Effector memory CD8-positive, alpha-beta T cell (primary cell): ENCODE data around the gene PSORS1C1.

Experiments used
- ATAC-seq: fragments of 150-1000 bp; cut with Tn5 transposase; replicated peaks from 2 replicates; pipeline ENCODE4 v1.10.0; 2021; ENCODE audit warnings: mild to moderate bottlenecking, moderate library complexity
- DNase-seq, 3 experiments: peaks; one replicate each; pipeline ENCODE4 v3.0.0; 2021
- H3K27ac Mint-ChIP-seq, 2 donors: one replicate each; pipeline ENCODE4 v1.8.0; 2022; ENCODE audit warnings: mild to moderate bottlenecking in 2 of 2, mixed read lengths in 2 of 2, moderate library complexity in 2 of 2
- H3K27me3 Mint-ChIP-seq, 2 donors: one replicate each; pipeline ENCODE4 v1.8.0; 2022; ENCODE audit warnings: mixed read lengths in 2 of 2
- H3K36me3 Mint-ChIP-seq: one replicate; pipeline ENCODE4 v1.8.0; 2022; ENCODE audit warnings: mild to moderate bottlenecking, moderate library complexity, mixed read lengths; ENCODE audit not compliant: insufficient read depth
- H3K4me1 Mint-ChIP-seq, 2 donors: one replicate each; pipeline ENCODE4 v1.8.0; 2022; ENCODE audit warnings: low read depth in 2 of 2, mixed read lengths in 2 of 2
- H3K4me3 Mint-ChIP-seq, 2 donors: one replicate each; pipeline ENCODE4 v1.8.0; 2022; ENCODE audit warnings: mild to moderate bottlenecking in 2 of 2, mixed read lengths in 2 of 2, moderate library complexity in 2 of 2
- H3K9me3 Mint-ChIP-seq, 2 donors: one replicate each; pipeline ENCODE4 v1.8.0; 2022; ENCODE audit warnings: mixed read lengths in 2 of 2

PSORS1C1 gene

GRCh38 chr6:31122791-31123706, 8.4 kb downstream of the PSORS1C1 start:
- no peaks in the 10 kb centered on the region for H3K9me3 Mint-ChIP-seq
- no peak overlapping the region for H3K4me3 Mint-ChIP-seq
- peaks cover 2 to 7% of the 10 kb centered on the region in 2 donors for H3K4me1 Mint-ChIP-seq
- no peak for ATAC-seq
- peaks cover 3% of the 10 kb centered on the region for H3K36me3 Mint-ChIP-seq
- DNase-seq = no peak
- peaks cover 22 to 63% of the 10 kb centered on the region in 2 donors for H3K27me3 Mint-ChIP-seq
- no peak overlapping the region for H3K27ac Mint-ChIP-seq

DNA sequence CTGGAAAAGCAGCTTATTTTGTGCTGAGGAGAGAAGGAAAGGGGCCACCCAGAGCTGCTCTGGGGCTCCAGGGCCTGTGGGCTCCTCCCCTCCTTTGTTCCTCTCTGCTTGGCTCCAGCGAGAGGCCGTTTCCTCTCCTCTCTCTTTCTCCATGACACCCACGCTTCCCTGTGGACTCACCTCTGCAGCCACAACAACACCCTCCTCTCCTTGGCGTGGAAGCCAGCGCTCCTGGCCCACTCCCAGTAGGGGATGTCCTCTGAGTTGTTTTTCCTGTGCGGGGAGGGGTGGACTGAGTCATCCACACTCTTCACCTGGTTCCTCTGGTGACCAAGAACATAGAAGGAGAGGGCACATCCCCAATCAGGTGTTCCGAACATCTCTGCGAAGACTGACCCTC, 10.6 kb downstream of the PSORS1C1 start:
- no peak overlapping the region for H3K4me3 Mint-ChIP-seq
- H3K27ac Mint-ChIP-seq = no peak overlapping the region
- H3K4me1 Mint-ChIP-seq = peaks cover 5 to 10% of the 10 kb centered on the region in 2 donors
- no peaks in the 10 kb centered on the region for H3K9me3 Mint-ChIP-seq
- H3K27me3 Mint-ChIP-seq = peaks cover 19 to 59% of the 10 kb centered on the region in 2 donors
- ATAC-seq (no peak), DNase-seq (no peak)
- H3K36me3 Mint-ChIP-seq = peaks cover 3% of the 10 kb centered on the region

GRCh38 chr6:31125586-31126363, 11.2 kb downstream of the PSORS1C1 start:
- H3K27me3 Mint-ChIP-seq = peaks cover 19 to 54% of the 10 kb centered on the region in 2 donors
- no peaks in the 10 kb centered on the region for H3K9me3 Mint-ChIP-seq
- peaks cover 5 to 10% of the 10 kb centered on the region in 2 donors for H3K4me1 Mint-ChIP-seq
- peaks cover 3% of the 10 kb centered on the region for H3K36me3 Mint-ChIP-seq
- DNase-seq = no peak
- H3K27ac Mint-ChIP-seq = no peak overlapping the region
- ATAC-seq = no peak
- H3K4me3 Mint-ChIP-seq = no peak overlapping the region

DNA sequence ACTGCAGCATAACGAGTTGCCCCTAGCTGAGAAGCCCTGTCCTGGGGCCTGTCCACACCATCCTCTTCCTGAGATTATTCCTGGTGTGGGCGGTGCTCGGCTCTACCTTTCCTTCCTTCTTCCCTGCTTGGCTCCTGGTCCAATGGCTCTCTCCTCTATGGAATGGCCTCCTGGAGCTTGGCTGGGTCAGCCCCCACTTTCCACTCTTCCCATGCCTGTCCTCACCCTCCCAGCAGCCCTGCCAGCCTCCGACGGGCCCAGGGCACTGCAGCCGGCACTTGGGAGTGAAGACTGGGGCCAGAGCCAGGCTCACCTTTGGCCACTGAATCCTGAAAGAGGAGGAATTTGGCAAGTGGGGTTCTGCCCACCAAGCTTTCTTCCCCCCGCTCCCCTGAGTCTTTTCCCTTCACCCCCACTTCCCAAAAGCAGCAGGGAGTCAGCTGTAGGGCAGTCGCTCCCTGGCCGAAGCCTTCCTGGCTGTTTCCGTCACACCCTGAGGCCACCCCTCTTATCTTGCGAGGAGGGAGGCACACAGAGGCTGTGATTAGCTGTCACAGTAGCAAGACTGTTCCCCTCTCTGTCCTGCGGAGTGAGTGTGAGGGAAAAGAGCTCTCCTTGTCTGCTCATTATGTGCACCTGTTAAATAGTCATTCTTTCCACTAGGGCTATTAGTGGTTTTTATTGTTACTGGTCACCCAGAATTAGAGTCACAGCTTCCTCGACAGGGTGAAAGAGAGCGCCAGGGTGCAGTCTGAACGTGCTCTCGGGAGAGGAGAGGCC, 12.0 kb downstream of the PSORS1C1 start:
- Mint-ChIP-seq H3K36me3 (peaks cover 3% of the 10 kb centered on the region), H3K27ac (no peak overlapping the region), H3K4me1 (peaks cover 5 to 10% of the 10 kb centered on the region in 2 donors), H3K9me3 (no peaks in the 10 kb centered on the region), H3K4me3 (no peak overlapping the region), H3K27me3 (peaks cover 17 to 52% of the 10 kb centered on the region in 2 donors)
- ATAC-seq = no peak
- DNase-seq = no peak

DNA sequence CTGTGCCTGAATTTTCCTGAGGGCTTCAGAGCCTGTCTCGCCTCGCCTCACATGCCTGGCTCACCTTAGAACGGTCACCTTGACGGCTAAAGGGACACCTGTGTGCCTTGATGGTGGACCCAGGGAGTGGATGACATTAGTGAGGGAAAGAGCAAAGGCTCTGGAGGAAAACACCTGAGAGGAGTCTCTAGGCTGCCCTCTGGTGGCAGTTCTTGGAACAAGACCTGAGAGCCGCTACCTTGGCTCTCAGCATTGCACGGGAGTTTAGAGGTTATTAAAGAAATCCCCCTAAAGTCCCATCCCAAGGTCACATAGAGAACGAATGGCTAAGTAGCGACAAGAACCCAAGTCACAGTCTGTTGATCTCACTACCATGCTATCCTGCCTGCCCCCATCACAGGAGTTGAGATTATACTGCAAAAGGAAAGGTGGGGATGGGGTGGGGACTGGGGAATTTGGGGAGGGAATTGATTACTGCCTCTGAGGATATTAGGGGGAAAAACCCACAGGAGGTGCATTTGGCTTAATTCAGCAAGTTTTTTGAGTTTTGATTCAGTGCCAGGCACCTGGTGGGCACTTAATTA, 13.6 kb downstream of the PSORS1C1 start:
- H3K27me3 Mint-ChIP-seq = peaks cover 12 to 36% of the 10 kb centered on the region in 2 donors
- no peak overlapping the region for H3K27ac Mint-ChIP-seq

GRCh38 chr6:31129130-31129529, 14.5 kb downstream of the PSORS1C1 start:
- H3K27ac Mint-ChIP-seq = no peak overlapping the region
- ATAC-seq (no peak), DNase-seq (no peak)
- no peaks in the 10 kb centered on the region for H3K36me3 Mint-ChIP-seq
- H3K27me3 Mint-ChIP-seq = peaks cover 12 to 31% of the 10 kb centered on the region in 2 donors
- no peak overlapping the region for H3K4me3 Mint-ChIP-seq
- H3K4me1 Mint-ChIP-seq = peaks cover 5 to 10% of the 10 kb centered on the region in 2 donors
- no peaks in the 10 kb centered on the region for H3K9me3 Mint-ChIP-seq

More for the DNA sequence above, 13.6 kb downstream of the PSORS1C1 start:
- H3K9me3 Mint-ChIP-seq = no peaks in the 10 kb centered on the region
- peak; percentile 69 to 78 (median 70) for DNase-seq
- peaks cover 3% of the 10 kb centered on the region for H3K36me3 Mint-ChIP-seq
- peaks cover 5 to 10% of the 10 kb centered on the region in 2 donors for H3K4me1 Mint-ChIP-seq
- H3K4me3 Mint-ChIP-seq = no peak overlapping the region
- peak; percentile 75 for ATAC-seq

DNA sequence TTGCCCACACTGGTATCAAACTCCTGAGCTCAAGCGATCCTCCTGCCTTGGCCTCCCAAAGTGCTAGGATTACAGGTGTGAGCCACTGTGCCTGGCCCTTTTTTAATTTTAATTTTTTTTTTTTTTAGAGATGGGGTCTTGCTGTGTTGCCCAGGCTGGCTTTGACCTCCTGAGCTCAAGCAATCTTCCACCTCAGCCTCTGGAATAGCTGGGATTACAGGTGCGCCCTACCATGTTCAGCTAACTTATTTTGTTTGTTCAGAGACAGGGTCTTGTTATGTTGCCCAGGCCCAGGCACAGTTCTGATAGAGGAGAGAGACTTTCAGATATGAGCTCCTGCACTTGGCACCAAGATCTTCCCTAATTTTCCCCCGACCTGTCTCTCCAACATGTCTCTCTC, 16.2 kb downstream of the PSORS1C1 start:
- Mint-ChIP-seq H3K36me3 (no peaks in the 10 kb centered on the region), H3K27ac (no peak overlapping the region), H3K4me3 (no peak overlapping the region), H3K27me3 (peaks cover 12 to 24% of the 10 kb centered on the region in 2 donors), H3K4me1 (peaks cover 5 to 6% of the 10 kb centered on the region in 2 donors), H3K9me3 (no peaks in the 10 kb centered on the region)
- DNase-seq (no peak), ATAC-seq (no peak)

GRCh38 chr6:31131595-31131994, 17.0 kb downstream of the PSORS1C1 start:
- H3K36me3 Mint-ChIP-seq = no peaks in the 10 kb centered on the region
- peaks cover 5 to 6% of the 10 kb centered on the region in 2 donors for H3K4me1 Mint-ChIP-seq
- ATAC-seq (no peak), DNase-seq (no peak)
- H3K27me3 Mint-ChIP-seq = peaks cover 11 to 22% of the 10 kb centered on the region in 2 donors
- no peak overlapping the region for H3K27ac Mint-ChIP-seq
- H3K4me3 Mint-ChIP-seq = no peak overlapping the region
- no peaks in the 10 kb centered on the region for H3K9me3 Mint-ChIP-seq

DNA sequence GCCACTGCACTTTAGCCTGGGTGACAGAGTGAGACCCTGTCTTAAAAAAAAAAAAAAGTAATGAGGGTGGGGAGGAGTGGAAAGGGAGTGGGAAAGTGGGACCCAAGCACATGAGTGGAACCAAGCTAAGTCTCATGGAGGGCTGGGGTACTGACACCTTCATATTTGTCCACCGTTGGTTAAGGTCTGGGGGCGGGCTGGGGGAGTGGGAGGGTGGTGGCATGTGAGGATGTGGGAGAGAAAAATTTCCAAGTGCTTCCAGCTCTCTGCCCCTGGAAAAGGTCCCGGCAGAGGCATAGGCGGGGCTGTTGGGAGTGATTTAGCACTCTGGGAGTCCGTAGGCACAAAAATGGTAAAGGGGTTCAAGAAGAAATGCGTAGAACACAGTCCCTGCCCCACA, 18.2 kb downstream of the PSORS1C1 start:
- H3K36me3 Mint-ChIP-seq = no peaks in the 10 kb centered on the region
- no peaks in the 10 kb centered on the region for H3K9me3 Mint-ChIP-seq
- H3K4me1 Mint-ChIP-seq = peaks cover 9 to 11% of the 10 kb centered on the region in 2 donors
- H3K27ac Mint-ChIP-seq = no peak overlapping the region
- no peak overlapping the region for H3K4me3 Mint-ChIP-seq
- ATAC-seq = no peak
- DNase-seq = no peak
- H3K27me3 Mint-ChIP-seq = peaks cover 5 to 27% of the 10 kb centered on the region in 2 donors

DNA sequence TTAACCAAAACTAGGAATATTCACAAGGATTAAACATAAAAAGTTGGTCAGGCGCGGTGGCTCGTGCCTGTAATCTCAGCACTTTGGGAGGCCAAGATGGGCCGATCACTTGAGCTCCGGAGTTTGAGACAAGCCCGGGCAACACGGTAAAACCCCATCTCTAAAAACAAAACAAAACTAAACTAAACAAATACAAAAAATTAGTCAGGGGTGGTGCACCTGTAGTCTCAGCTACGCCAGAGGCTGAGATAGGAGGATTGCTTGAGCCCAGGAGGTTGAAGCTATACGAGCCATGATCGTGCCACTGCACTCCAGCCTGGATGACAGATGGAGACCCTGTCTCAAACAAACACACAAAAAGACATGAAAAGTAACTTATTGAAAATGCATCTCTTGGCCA, 21.1 kb downstream of the PSORS1C1 start:
- H3K36me3 Mint-ChIP-seq = no peaks in the 10 kb centered on the region
- no peak overlapping the region for H3K27ac Mint-ChIP-seq
- no peak for DNase-seq
- peaks cover 4 to 7% of the 10 kb centered on the region in 2 donors for H3K4me1 Mint-ChIP-seq
- H3K9me3 Mint-ChIP-seq = no peaks in the 10 kb centered on the region
- peaks cover 0 to 9% of the 10 kb centered on the region in 2 donors for H3K27me3 Mint-ChIP-seq
- H3K4me3 Mint-ChIP-seq = no peak overlapping the region
- no peak for ATAC-seq

DNA sequence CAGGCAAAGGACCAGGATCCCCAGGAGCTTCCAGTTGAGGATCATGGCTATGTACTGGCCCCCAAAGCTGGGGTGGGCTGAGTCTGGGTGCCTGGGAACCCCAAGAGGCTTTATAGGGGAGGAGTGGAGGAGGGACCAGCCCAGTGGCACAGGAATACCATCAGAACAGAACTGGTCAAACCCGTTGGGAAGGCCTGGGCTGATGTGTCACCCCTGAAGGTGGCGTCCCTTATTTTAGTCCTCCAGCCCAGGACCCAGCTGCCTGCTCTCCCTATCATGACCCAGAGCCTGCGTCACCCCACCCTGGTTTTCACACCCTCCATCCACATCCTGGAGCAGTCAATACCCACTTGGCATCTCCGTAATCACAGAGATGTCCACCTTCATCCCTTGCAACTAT, 24.4 kb downstream of the PSORS1C1 start, which contains the start of gene PSORS1C2:
PSORS1C2 (minus strand) TSS at position 85 of the 400 bp plus-strand sequence; CDS start at position 45, 40 bp downstream.
- Mint-ChIP-seq H3K36me3 (no peaks in the 10 kb centered on the region), H3K27me3 (peaks cover 0 to 9% of the 10 kb centered on the region in 2 donors), H3K27ac (no peak within 1 kb of the TSS), H3K9me3 (no peaks in the 10 kb centered on the region), H3K4me3 (peak within 1 kb of the TSS; percentile 56 to 76), H3K4me1 (peaks cover 4 to 7% of the 10 kb centered on the region in 2 donors)
- DNase-seq (no peak), ATAC-seq (no peak)

- Mint-ChIP-seq H3K4me3 (no peak overlapping the region), H3K4me1 (peaks cover 4 to 7% of the 10 kb centered on the region in 2 donors), H3K27me3 (peaks cover 0 to 9% of the 10 kb centered on the region in 2 donors), H3K27ac (no peak overlapping the region), H3K36me3 (no peaks in the 10 kb centered on the region), H3K9me3 (no peaks in the 10 kb centered on the region)
- ATAC-seq = no peak
- DNase-seq = no peak
Measured at GRCh38 chr6:31139599-31139998, 25.0 kb downstream of the PSORS1C1 start.
